Hematopoietic multipotent progenitor cell treated with erythropoietin and hydrocortisone succinate and interleukin-3 and kit ligand, for 6 days (in vitro differentiated cells): ENCODE measurements around the gene ETV5.

ENCODE experiments used
- DNase-seq: peaks from one replicate; pipeline ENCODE4 v3.0.0-alpha.2; 2015

Gene ETV5

DNA sequence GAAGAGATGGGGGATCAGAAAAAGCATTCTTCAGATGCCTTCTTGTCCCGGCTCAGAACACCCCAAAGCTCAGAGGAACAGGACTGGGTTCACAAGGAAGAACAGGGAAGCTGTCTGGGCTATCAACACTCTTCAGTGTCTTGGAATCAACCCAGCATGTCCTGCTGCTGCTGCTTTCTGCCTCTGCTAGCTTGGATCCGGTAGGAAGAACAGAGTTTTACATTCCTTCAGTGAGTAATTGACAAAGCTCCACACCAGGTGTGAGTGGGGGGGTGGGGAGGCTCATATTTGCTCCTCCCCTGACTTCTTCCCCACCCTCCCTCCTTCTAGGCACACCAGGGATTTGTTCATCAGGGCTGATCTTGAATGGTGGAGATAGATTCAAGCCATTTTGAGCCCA, 13.1 kb upstream of the ETV5 start:
- DNase-seq, result no peak

DNA sequence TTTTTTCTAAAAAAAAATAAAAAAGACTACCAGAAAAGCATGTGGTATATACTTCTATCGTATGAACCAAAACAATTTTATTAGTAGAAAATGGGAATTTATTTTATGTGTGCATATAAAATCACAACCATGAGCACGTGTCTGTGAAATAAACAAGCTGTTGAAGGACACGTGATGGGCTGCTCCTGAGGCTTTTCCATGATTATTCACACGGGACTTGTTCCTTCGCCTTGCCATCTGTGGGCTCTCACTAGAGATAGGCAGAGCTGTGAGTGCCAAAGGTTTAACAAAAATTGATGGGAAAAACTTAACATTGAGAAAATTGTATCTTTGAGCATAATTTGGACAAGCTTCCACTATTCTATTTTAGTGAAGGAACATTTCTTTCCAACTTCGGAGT, 12.4 kb upstream of the ETV5 start:
- no peak for DNase-seq

DNA sequence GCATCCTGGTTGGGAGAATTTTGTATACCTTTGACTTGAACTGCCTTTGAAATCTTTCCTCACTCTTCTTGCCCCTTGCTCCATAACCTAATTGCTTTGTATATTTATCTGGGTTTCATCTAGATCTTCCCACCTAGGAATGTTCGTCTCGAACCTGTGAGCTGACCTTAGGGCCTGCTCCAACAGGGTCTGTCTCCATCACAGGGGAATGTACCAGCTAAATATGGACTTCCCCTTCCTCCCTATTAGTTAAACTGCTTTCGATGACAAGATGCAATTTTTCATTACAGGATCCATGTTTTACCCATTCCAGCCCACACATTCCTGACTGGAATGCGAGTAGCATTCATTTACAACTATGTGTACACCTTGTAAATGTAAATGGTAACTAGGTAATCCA, 10.6 kb upstream of the ETV5 start:
- no peak for DNase-seq

DNA sequence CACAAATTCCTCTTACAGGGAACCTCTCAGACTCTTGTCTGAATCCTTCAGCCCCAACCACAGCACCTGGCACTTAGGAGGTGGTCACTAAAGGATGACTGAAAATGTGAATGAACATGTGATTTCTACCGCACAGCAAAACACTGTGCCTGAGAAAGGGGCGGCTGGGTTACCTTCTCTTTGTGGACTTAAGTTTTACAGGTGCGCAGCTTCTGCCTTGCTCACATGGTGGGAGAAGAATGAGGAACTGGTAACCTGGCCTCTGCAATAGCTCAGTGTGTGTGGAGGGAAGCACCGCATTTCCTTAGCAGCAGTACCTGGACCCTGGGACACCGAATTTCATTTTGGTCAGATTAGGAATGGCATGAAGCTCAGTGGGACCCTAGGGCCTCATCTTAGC, 9.8 kb upstream of the ETV5 start:
- DNase-seq, result no peak

DNA sequence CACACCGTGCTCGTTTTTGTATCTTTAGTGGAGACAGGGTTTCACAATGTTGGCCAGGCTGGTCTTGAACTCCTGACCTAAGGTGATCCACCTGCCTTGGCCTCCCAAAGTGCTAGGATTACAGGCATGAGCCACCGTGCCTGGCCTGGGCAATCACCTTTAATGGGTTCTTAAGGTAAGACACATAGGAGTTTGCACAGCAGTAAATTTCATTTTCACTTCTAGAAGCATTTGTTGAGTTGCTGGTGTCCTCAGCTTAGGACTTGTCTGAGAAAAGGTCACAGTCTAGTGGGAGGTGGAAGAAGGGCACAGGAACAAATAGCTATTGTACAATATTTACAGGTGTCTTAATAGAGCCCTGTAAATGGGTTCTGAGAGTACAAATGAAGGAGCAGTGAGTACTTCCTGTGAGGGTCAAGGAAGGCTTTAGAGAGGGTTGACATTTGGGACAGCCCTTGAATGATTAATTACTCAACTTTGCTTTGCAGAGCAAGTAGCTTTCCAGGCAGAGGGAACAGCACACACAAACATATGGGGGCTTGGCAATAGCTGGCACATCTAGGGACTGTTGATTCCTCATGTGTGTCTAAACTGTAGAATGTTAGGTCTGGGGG, 8.7 kb upstream of the ETV5 start:
- no peak for DNase-seq

DNA sequence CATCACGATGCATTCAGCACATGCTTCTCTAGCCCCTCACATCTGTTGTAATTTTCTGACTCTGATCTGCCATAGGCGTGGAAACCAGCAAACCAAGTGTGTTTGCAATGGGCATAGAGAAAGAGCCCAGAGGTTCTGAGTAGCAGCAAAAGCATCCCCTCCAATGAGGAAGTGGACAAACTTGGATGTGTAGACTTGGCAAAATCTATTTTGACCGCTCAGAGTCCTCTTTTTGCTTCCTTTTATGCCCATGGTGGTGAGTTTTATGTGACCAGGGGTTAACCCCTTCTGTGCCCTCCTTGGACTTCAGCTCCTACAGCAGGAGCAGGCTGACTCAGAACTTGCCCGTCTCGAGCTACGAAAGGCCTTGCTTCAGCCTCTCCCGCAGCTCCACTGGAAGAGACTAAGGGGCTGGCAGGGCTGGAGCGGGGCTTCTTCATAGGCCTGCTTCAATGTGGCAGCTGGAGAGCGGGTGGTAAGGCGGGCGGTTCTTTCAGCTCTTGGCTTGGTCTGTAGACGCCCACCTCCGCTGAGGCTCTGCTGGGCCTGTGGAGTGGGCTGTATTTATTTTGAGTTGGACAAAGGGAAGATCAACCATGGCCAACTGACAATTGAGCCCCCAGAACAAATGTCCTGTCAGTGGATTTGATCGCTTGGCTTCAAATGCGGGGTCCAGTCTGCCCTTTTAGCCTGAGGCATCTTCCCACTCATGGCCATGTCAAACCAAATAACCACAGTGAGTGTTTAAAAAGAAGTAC, 6.5 kb upstream of the ETV5 start:
- no peak for DNase-seq

DNA sequence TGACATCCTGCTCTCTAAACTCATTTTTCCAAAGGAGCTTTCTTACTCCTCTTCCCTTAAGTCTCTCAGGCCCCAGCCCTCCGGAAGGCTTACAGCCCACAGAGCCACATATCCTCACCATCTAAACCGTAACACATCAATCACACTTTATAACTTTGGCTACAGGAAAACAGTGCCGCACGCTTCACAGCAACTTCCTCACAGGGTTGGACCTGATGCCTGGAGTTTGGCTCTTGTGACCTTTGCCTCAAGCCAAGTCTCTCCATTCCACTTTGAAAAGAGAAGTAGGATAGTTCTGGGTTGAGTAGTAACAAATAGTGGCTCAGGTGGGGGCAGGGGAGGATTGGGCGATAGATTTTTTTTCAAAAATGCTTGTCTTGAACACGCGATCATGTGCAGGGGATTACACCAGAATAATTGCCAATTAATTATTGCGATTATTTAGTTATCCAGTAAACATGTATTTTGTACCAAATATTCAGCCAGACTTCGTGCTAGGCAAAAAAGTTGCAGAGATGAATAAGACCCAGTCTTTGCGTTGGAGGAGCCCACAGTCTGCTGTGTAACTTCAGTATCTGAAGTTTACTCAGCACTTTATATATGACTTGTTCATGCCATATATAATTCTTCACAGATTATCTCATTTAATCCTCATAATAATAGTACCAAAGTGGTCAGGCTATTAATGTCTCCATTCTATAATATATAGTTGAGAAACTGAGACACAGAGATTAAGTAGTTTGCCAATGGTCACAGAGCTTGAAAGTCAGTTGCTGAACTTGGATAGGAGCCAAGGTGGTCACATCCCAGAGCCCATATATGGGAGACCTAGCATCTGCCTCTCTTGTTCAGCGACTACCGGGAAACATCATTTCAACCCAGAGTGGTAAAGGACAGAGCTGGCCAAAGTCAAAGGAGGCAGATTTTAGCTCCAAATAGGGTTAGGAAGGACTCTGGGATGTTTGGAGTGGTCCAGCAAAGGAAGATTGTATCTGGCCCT, 2.4 kb upstream of the ETV5 start:
- DNase-seq, result peak; percentile 17

DNA sequence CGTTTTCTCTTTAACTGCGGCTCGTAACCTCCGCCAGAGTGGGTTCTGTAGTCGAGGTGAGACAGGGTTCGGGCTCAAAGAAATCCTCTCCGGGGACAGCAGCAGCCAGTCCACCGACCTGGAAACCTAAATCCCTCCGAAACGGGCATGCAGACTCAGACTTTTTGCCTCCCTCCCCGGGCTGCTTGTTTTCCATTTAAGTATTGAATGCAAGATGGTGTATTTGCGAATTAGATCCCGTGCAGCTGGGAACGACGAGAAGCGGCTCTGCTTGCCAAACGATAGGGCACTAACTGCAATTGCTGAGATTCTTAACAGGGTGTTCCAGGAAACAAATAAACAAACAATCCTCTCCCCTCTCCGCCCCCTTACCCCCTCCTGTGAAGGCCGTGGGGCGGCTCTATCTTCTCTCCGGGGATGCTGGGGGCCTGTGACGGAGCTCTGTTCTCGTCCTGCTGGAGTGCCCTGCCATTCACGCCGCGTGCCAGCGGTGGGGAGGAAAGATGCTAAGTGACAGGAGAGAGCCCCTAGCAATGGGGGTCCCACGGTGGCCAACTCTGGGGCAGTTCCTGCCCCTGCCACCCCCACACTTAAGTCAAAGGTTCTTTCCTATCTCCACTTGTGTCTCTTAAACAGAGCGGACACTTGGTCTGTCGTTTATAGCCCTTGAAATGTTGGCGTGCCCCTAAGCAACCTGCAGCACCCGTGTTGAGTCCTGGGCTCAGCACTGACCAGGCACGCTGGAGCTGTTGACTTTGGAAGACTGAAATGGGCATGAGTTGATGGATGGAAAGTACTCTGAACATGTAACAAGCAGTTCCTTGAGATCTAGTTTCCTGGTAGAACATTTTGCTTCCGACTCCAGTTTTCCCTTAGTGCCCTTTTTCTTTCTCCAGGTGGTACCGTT, 1.3 kb upstream of the ETV5 start:
- no peak for DNase-seq

DNA sequence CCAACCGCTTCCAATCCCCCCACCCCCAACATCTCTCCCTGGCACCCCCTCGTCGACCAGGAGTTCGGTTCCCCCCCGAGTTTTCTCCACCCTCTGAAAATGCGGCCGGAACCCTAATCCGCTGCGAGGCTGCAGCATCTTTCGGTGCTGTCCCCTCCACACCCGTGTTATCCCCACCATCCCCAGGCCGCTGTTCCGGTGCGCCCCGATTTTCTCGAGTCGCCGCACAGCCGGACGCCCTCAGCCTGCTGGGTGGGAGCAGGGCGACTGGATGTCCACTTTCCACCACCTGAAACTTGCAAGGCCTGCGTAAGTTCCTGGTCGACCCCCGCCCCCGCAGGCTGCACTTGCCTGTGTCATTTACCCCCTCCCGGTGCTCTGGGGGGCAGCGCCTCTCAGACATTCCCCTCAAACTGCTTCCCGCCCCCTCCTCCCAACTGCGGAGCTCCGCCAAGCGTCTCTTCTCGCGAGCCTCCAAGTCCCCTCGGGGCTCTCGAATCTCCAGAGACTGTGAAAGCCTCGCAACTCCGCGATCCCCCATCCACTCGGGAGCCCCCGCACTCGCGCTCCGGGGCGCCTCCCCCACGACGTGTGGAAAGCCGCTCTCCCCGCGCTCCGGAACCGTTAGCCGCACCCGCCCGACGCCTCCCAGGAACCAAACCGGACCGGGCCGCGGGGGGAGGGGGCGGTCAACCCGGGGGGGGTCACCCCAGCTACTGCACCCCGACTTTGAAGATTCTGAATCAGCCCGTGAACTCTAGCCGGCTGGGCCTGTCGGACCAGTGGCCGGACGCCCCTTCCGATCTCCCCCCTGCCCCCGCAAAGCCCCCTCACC, 566 bp downstream of the ETV5 start:
- peak; percentile 49 for DNase-seq

DNA sequence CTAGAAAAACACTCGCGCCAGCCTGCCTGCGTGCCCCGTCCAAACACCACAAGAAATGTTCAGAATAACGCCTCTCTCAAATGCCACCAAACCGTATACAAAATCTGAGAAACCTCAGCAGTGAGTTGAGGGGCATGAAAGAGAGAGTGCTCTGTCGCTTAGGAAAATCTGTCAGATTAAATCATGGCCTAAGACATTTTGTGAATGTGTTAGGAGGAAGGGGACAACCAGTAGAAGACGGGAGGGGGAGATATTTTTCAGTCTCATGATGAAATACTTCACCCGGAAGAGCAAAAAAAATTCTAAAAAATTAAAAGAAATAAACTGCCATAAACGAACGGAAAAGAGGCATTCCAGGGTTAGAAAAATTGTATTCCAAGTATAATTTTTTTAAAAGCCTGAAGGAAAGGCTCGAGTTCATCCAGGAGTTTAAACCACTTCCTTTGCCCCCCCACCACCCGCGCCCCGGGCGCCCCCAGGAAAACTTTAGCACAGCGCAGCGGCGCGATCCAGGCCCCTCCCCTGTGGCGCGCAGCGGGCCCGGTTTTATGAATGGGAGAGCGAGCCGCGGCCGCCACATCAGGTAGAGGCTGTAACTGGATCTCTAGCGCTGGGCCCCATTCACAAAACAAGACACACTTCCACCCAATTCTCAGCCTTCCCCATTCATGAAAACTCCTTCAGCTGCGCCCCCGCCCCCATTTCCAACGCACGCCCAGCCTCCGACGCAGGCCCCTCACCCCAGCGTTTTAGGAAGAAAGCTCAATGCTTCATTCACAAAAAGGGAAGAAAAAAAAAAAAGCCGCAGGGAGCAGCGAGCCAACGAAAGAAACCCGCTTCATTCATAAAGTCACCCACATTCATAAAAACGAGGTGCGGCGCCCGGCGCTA, 1.4 kb downstream of the ETV5 start:
- peak; percentile 76 for DNase-seq

DNA sequence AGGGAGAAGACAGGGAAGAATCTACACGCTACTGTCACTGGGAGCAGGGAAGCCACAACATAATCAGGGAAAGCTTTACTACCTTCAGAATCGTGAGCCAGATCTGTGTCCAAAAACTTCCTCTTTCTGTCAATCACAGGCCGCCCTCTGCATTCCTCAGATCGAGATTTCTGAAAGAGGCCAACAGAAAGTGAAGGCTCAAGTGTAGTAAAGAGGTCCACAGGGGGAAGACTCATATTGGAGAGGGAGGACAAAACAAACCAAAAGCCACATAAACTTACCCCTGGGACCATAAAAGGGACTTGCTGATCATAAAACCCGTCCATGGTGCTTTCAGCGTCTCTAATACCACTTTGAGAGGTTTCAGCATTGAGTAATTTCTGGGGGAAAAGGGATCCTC, 3.3 kb downstream of the ETV5 start:
- DNase-seq, result no peak

DNA sequence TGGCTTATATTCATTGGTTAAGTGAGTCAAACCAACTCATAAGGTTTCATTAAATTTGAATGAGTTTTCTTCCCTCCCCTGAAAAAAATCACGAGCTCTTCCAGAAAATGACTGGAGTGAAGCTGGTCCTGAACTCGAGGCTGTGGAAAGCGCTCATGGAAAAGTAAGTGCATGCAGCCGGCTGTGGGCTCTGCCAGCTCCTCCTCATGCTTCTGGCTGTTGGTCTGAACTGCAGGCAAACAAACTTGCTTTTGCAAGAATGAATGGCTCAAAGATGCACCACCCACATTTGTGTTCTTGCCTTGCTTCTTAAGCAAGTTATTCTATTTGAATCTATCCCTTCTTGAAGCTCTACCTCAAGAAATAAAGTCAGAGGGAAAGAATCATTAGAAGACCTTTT, 6.2 kb downstream of the ETV5 start:
- DNase-seq, result no peak

DNA sequence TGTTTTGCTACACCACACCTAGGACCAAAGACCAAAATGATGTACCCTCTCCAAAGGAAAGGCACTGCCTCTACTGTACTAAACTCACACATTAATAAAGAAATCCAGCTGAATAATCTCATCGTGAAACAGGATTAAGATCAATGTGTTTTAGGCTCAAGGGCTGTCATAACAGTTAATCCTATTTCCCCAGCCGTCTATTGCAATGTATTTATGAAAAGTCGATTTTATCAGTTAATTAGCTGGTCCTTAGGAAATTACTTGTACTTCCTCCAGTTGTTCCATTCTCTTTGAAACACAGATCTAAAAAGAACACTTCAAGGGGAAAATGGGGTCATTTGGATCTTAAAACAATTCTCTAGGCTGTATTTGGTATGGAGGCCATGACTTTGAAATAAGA, 8.5 kb downstream of the ETV5 start:
- DNase-seq, result no peak

DNA sequence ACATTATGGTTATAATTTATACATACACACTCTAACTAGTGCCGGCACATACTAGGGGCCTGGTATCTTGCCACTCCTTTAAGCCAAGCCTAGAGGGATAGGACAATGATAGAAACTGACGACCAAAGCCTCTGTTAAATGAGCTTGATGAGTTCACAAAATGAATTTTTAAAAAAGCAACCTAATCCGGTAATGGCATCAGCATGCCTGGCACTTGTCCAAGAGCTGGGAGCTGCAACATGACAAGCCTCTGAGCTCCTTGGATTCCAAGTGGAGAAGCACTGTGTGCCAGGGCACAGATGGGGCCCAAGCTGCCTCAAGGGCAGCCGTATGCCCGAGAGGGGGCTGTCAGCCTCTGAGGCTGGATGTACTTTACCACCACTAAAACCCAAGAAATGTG, 9.7 kb downstream of the ETV5 start:
- DNase-seq, result peak; percentile 29

DNA sequence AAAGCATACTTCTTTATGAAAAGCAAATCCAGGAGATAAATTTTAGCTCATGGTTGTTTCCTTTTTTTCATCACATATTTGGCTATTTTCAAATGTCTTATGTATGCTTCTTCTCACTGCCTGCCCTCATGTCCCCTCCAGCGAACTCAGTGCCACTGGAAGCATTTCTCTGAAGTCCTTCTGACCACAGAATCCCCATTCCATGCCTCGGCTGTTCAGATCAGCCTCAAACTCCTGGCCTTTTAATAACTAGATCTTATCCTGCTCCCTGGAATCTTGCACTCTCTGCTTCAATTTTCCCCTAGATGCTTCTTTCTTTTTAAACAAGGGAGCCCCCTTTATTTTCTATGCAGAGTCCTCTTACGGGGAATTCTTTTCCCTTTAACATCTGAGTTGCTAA, 10.1 kb downstream of the ETV5 start:
- no peak for DNase-seq

DNA sequence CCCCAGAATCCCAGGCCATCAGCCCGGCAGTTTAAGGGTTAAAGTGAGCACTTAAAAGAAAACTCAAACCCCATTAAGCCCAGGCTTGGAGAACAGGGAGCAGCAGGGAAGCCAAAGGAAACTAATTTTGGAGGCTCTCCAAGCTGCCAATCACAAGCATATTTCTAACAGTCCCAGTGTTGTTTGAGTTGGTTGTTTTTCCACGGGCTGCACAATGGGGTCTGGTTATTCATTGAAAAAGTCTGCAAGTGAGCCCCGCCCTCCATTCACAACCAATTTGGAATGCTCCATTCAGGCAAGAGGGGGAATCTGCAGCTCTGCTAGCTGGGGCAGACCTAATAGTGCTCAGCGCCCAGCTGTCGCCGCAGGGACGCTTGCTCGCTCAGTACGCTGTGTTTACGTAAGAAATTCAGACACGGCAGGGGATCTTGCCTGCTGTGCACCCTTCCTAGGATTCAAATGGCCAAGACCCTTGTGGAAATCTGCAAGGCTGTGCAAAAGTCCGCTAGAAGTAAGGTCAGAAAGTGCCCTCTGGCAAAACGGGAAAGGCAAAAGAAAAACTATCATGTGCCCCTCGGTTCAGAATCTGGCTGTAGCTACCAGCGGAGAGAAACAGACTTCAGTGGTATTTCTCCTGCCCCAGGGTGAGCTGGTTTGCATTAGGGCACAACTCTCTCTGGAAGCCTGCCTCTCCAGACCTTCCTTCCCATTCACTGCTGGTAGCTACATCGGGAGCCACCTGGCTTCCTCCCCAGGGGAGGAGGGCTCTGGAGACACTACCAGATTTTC, 11.0 kb downstream of the ETV5 start:
- peak; percentile 84 for DNase-seq

DNA sequence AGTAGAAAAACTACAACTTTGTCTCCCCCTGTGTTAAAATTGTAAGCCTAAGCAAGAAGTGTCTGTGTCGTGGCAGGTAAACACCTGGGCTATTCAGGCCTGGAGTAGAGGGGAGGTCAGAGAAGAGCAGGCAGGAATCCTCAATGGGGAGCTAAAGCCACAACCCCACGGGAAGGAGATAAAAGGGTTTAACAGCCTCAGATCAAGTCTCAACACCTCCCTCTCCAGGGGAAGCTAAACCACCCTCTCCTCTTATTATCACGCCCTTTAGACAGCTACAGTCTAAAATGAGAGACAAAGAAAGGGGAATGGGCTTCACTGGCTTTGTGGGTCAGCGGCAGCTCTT, 11.6 kb downstream of the ETV5 start:
- peak; percentile 19 for DNase-seq

DNA sequence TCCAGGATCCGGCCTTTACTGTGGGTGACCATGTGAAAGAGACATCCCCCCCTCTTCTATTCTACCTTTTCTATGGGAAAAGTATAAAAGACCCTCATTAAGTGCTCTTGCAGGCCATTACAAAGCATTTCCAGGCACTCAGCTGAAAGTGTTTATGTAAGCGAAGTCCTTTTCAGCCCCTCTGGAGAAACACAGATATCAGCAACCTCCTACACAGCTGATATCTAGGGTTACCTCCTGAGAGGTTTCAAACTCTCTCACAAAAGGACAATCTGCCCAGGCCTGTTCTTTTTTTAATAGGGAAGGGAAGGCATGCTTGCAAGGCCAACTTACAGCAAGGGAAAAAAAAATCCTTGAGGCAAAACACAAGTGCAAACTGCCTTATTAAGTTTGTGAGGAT, 12.6 kb downstream of the ETV5 start:
- DNase-seq, result no peak

DNA sequence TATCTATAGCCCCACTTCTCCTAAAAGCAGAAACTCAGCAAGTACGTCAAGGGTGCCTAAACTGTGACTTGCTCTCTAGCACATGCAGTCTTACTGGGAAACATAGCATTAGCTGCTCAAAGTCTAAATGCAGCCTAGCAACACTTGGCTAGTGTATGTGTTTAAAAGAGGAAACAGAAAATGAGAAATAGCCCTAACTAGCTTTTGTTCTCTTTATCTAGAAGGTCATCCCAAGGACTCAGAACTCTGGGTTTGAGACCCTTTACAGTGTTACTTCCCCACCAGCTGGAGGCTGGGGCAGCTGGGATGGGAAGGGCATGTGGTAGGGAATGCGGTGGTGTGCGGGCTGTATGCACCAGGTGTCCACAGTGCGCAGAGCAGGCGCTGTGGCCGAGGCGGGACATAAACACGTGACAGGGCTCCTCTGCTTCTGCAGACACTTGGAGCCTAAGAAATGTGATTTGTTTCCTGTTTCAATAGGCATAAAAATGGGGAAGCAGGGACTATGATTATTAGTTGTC, 13.3 kb downstream of the ETV5 start:
- DNase-seq, result no peak
